GM20431 (cell line): Measurements from ENCODE around the gene TEPSIN.

Experiments
- in situ Hi-C: fragments of 300-500 bp; cut with MseI, MboI; formaldehyde crosslinking; loops from one replicate; pipeline ENCODE4 v1.15.0; 2020; ENCODE audit warnings: low sequenced_read_pairs; ENCODE audit not compliant: unreplicated experiment

Gene TEPSIN

GRCh38 chr17:81270279-81270678 is 31.4 kb upstream of the TEPSIN start:
- in situ Hi-C loops, result no loop called here

GRCh38 chr17:81267390-81268067 is 28.7 kb upstream of the TEPSIN start:
- in situ Hi-C loops, result no loop called here

GRCh38 chr17:81265576-81265975 is 26.7 kb upstream of the TEPSIN start:
- in situ Hi-C loops, result no loop called here

- in situ Hi-C loops, result no loop called here
Measured at GRCh38 chr17:81264640-81265039, 25.8 kb upstream of the TEPSIN start.

- in situ Hi-C loops, result no loop called here
Measured at GRCh38 chr17:81263371-81264181, 24.7 kb upstream of the TEPSIN start.

- in situ Hi-C loops, result no loop called here
Measured at GRCh38 chr17:81261582-81262336, 22.9 kb upstream of the TEPSIN start.

GRCh38 chr17:81261096-81261495 is 22.2 kb upstream of the TEPSIN start:
- in situ Hi-C loops, result no loop called here

- in situ Hi-C loops, result no loop called here
Measured at GRCh38 chr17:81260641-81261040, 21.8 kb upstream of the TEPSIN start.

GRCh38 chr17:81260171-81260570 is 21.3 kb upstream of the TEPSIN start:
- in situ Hi-C loops, result no loop called here

GRCh38 chr17:81259058-81259605 is 20.3 kb upstream of the TEPSIN start:
- in situ Hi-C loops, result loop anchor here (10.0 kb wide), 1 partner anchor 216 kb away; no protein-coding TSS in a partner anchor

- in situ Hi-C loops, result loop anchor here (10.0 kb wide), 1 partner anchor 217 kb away; no protein-coding TSS in a partner anchor
Measured at GRCh38 chr17:81258292-81258691, 19.4 kb upstream of the TEPSIN start.

GRCh38 chr17:81257533-81257932 is 18.7 kb upstream of the TEPSIN start:
- in situ Hi-C loops, result loop anchor here (10.0 kb wide), 1 partner anchor 217 kb away; no protein-coding TSS in a partner anchor

- in situ Hi-C loops, result loop anchor here (10.0 kb wide), 1 partner anchor 218 kb away; no protein-coding TSS in a partner anchor
Measured at GRCh38 chr17:81256616-81257015, 17.8 kb upstream of the TEPSIN start.

GRCh38 chr17:81254955-81255717 is 16.3 kb upstream of the TEPSIN start:
- in situ Hi-C loops, result loop anchor here (10.0 kb wide), 1 partner anchor 220 kb away; no protein-coding TSS in a partner anchor

- in situ Hi-C loops, result loop anchor here (10.0 kb wide), 1 partner anchor 221 kb away; no protein-coding TSS in a partner anchor
Measured at GRCh38 chr17:81253358-81254131, 14.7 kb upstream of the TEPSIN start.

GRCh38 chr17:81252987-81253329 is 14.1 kb upstream of the TEPSIN start:
- in situ Hi-C loops, result loop anchor here (10.0 kb wide), 1 partner anchor 222 kb away; no protein-coding TSS in a partner anchor

GRCh38 chr17:81252326-81252986 is 13.6 kb upstream of the TEPSIN start:
- in situ Hi-C loops, result loop anchor here (10.0 kb wide), 1 partner anchor 222 kb away; no protein-coding TSS in a partner anchor

GRCh38 chr17:81251709-81252301 is 12.9 kb upstream of the TEPSIN start:
- in situ Hi-C loops, result loop anchor here (10.0 kb wide), 1 partner anchor 223 kb away; no protein-coding TSS in a partner anchor
